Islet precursor cell (in vitro differentiated cells): ENCODE measurements around the gene GCNA.
A peak's percentile ranks its signal among the peaks of the same experiment; 100 is the strongest.
"Not testable (repeated sequence)": the region's sequence is repeated elsewhere in the genome, so short reads cannot be mapped to it uniquely, and the experiment has no call there.

Experiments used
- DNase-seq: peaks from one replicate; pipeline ENCODE4 v3.0.0-alpha.2; 2018

The GCNA gene

DNA sequence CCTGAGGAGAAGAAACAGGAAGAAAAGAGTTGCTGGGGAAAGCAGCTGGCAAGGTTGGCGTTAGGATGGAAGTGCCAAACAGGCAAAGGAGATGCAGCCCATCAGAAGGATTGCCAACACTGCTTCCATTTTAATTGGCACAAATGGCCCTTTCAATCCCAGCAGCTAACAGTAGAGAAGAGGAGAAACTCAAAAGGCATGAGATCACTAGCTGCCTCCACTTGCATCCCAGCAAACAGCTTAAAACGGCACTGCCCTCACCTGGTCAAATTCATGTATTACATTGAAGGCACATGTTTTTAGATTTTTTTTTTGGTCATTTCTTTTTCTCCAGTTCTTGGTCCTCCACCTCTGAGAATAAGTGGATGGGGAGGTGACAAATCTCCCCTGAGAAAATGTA, 74.2 kb downstream of the GCNA start:
- DNase-seq, result peak; percentile 49

DNA sequence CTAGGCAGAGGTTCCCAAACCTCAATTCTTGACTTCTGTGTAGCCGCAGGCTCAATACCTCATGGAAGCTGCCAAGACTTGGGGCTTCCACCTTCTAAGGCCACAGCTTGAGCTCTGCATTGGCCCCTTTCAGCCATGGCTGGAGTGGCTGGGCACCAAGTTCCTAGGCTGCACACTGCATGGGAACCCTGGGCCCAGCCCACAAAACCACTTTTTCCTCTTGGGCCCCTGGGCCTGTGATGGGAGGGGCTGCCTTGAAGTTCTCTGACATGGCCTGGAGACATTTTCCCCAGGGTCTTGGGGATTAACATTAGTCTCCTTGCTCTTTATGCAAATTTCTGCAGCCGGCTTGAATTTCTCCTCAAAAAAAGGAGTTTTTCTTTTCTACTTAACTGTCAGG, 75.1 kb downstream of the GCNA start:
- no peak for DNase-seq

DNA sequence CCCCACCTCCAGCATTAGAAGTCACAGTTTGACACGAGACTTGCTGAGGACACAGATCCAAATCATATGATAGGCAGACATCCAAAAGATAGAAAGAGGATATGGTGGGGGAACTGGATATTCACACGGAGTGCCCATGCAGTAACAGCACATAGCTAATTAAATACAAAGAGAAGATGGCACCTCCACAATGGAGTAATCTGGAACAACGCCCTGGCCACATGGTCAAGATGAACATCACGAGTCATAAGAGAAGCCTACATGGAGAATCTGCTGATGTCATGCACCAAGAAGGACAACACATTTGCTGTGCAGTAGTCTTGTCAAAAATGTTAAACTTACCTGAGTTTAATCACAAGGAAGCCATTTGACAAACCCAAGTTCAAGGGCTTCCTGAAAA, 79.0 kb downstream of the GCNA start:
- no peak for DNase-seq

DNA sequence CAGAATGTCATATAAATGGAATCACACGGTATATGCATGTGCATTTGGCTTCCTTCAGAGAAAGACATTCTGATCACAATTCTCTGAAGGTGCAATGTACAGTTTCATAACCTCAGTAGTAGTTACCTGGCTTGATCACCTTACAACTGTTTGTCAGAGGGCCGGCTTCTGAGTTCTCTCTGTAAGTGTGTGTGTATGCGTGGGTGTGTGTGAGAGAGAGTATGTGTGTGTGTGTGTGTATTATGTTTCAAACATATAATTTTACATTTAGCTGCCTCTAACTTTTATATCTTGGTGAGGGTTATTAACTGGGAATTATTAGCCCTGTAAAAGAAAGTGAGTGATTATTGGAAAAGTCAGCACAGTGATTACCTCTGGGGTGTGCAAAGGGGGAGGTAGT, 81.1 kb downstream of the GCNA start:
- no peak for DNase-seq

DNA sequence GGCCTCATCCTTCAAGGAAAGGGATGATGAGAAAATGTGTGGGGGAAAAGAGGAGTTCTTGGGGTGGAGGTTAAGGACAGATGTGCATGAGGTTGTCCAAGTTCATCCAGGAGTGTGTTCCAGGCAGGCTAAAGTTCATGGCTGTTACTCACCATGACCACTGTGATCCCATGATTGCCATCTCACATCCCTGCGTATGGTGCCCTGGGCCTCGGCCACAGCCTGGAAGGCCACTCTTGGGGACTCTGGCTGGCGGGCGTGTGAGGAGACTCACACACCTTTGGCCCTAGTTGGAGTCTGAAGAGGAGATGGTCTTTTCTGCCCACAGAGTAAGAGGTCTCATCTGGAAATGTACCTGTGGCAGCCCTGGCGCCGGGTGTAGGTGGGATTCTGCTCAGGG, 81.7 kb downstream of the GCNA start:
- DNase-seq, result no peak

DNA sequence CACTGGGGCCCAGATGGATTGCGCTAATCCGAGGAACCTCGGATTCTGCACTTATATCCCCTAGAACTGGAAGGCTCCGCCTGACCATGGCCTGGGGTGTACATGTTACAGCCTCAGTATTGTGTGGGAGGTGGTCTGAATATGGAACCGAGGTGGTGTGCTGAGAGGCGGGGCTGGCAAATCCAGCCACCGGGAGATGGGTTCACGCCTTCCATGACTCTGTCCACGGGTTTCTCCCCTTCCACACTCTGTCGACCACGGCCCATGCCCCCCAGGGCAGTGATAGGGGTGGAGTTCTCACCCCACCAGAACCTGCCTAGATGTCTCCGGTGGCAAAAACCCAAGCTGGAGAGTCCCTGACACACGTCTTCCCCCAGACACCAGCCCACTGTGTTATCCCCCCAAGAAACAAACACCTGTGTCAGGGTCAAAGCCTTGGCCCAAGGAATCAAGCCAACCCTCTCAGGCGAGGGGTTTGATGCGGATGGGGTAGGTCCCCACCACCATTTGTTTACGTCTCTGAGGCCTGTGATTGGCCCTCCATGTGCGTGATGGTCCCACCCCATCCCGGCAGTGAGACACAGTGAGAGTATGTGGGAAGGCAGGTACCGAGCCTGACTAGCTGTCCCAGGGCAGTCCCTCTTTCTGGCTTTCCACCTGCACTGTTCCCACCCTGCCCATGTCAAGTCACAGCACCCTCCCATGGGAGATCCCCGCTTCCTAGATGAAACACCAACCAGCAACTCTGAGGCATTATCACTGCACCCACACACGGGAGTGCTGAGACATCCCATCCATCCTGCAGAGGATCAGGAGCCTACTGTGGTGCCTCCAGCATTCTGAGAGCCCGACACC, 82.6 kb downstream of the GCNA start:
- DNase-seq, result no peak

DNA sequence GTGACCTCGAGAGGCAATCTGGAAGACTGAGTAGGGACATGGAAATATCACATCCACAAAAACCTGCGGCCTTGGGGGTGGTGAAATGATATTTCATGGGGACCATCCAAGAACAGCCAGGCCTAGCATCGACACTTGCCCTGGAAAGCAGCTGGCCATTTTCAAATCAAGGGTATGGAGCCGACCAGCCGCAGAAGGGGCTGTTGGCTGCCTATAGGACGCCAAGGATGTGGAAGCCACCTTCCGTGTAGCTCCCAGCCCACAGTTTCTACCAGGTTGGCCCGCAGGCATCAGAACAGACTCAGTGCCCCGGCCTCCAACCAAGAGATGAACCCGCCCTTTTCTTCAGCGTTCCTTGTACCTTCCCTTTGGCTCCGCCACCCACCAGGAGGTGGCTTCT, 83.7 kb downstream of the GCNA start:
- no peak for DNase-seq

DNA sequence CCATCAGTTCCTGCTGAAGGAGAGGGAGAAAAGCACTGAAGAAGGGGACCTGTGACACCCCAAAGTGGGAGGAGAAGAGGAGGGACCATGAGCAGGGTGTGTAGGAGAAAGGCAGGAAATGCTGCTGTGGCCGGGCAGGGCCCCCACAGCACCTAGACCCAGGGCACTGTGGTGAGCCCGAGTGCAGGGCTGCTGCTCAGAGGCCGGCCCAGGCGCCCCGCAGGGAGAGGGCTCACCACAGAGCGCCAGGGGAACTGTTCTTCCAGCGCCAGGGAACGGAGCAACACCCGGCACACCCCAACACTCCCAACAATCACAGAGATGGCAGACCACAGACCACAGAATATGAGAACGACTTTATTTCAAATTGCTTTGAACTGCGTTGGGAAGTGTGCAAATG, 84.4 kb downstream of the GCNA start:
- DNase-seq, result not testable (repeated sequence)
